GM21515 (cell line): Measurements from ENCODE around the gene APH1B.
"Not testable (repeated sequence)": the region's sequence is repeated elsewhere in the genome, so short reads cannot be mapped to it uniquely, and the experiment has no call there.

ENCODE experiments used
- ATAC-seq: cut with Tn5 transposase; IDR thresholded peaks from one replicate; pipeline ENCODE4 v1.9.1; 2021; ENCODE audit not compliant: unreplicated experiment

APH1B gene

DNA sequence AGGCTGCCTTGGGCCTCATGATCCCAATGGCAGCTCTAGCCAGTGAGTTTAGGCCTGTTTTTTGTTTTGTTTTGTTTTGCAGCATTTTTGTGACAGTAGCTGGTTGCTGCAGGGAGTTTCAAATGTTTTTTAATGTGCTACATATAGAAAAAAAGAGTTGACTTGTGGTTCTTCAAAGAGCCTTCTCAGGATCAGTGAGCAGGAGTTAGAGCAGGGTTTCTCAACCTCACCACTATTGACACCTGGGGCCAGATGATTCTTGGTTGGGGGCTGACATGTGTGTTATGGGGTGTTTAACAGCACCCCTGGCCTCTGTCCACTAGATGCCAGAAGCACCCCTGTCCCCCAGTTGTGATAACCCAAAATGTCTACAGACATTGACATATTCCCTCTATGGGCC is 17.9 kb downstream of the APH1B start:
- no peak for ATAC-seq

DNA sequence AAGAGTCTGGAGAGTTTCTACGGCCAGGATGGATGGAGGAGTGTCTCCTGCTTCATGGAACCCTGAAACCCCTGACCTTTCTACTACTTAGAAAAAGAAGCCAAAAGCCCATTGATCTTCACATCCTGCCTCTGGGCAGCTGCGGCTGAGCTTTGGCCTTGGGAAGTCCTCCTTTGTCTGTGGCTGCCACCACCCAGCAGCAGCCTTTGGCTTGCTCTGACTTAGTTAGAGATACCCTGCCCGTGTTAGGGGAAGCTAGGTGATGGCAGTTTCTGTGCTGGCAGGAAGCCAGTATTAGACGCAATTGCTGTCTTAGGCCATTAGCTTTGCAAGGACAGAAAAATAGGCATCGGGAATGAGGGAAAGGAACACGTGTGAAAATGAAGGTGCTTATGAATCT is 18.8 kb downstream of the APH1B start:
- no peak for ATAC-seq

DNA sequence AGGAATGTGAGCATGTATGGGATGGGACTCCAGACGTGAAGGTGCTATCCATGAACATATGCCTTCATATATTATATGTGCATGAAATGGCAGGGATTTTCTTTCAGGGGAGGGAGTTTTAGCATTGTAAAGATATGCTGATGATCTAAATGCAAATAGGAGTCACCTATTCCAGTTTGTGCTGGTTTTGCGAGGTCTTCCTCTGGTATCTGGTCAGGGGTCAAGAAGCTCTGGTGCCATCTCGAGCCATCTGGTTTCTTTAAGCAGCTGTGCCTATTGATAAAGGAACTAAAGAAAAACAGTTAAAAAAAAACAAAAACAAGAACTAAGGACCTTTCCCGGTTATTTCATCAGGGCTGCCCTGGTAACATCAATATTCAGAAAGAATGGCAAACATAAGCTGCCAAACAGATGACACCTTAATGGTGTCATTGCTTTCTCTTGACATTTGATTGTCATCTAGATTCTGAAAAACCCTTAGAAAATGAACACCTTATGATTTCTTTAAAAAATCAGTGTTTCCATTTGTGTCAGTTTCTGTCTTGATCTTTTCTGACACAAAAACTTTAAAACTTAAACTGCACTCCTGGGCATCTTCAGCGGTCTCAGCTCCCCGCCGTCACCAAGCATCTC is 22.7 kb downstream of the APH1B start:
- no peak for ATAC-seq

DNA sequence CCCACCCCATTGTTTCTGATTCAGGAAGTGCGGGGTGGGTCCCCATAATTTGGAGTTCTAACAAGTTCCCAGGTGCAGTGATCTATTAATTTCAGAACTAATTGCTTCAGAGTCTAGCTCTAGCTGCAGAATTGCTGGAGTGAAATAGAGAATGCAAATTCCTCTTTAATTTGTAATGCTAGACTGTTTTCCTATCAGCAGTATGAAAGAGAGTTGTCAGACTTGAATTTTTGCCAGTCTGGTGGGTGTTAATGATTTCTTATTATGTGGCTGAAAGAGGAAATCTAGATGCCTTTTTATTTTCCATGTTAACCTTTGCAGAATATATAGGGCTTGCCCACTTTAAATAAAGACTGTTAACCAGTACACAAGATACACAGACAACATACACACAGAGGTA is 23.7 kb downstream of the APH1B start:
- no peak for ATAC-seq

DNA sequence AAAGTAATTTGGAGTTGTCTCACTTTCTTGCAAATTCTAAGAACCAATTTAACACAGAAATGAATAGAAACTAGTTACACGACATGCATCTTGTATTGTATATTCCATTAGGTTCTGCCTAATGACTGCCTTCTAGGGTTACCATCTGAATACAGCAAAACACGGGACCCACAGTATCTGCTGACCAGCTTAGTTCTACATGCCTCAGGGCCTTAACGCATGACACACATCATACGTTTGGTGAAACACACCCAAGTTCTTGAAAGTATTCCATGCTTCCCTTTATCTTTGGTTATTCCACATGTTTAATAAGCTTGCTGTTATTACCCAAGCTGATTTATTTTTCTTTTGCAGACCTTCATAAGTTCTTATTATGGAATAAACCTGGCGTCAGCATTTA is 27.9 kb downstream of the APH1B start:
- ATAC-seq, result no peak

DNA sequence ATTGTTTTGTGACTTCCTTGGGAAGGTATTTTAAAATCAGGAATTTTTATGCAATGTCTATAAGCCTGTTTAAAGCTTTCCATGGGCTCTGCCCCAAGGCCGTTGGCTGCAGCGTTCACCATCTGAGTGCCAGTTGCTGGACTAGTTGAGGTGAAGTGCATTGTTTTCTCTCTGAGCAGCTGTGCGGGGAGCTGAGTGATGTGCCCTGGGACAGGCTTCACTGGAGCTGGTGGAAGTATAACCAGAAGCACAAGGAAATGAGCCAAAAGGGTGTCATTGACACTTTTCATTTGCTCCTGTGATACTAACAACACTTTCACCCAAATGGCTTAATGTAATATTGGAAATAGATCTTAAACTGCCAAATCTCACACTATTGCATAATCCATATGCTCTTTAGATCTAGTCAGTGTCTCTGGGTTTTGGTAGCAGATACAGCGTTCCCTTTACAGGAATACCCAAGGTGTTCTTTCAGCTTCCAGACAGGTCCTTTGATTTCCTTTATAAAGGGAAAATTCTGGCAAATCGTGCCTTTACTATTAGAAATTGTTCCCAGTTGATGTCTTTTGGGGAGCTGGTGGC is 29.2 kb downstream of the APH1B start:
- ATAC-seq, result no peak

DNA sequence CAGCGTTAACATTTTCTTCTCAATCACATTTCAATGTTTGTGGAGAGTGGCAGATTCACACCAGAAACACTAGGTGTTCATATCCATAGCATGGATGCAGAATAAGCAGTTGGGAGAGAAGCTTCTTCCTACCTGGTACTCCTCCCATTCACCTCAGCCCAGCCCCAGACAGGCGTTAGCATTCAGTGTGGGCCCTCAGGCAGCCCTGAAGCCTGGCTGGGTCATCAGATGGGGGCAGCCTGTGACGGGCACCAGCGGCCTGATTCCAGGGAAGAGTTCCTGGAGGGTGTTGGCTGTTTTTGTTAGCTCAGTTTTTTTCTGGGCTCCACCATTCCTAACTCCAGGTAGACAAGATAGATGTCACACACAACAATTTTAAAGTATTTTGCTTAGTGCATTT is 31.1 kb downstream of the APH1B start:
- ATAC-seq, result no peak

DNA sequence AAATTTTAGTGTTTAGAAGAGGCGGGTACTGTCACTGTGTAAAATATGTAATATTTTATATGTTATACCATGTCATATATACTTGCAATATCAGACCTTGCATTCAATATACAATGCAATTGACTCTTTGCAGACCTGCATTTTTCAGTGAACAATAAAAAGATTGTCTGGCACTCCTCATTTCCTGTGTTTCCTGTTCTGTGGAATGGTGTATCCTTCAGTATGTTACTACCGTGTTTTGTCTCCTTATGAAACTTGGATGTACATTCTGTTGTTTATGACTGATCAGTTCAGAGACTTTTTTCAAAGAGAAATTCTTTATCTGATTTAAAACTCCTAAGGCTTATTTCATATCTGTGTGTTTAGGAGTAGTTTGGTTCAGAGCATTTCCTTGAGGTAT is 31.5 kb downstream of the APH1B start:
- no peak for ATAC-seq

DNA sequence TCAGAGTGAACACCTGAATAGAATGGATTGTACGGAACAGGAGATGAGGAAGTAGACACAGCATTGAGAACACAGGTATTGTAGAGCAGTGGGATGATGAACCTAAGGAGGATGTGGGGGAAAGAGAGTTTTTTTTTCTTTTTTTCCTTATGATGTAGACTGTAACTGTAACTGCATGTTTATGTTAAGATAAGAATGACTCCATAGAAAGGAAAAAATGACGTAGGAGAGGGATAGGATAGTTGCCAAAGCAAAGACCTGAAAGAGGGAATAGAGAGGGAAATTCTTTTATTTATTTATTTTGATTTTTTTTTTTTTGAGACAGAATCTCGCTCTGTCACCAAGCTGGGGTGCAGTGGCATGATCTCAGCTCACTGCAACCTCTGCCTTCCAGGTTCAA is 33.2 kb downstream of the APH1B start:
- no peak for ATAC-seq

DNA sequence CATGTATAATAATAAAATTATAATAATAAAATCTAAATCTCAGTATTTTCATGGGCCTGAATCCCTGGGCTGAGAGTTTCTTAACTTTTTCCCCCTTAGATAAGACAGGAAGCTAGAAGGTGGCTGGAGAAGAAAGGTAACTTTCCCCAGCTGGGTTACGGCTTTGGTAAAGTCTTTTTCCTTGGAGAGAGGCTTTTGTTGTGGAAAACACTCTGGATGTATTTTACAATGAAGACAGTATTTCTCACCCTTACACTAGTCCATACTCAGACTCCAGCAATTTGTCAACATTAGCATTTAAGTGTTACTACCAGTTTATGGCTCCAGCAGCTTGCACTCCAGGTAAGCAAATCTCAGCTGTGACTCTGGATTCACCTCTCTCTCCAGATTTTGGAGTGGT is 34.9 kb downstream of the APH1B start:
- ATAC-seq, result no peak

DNA sequence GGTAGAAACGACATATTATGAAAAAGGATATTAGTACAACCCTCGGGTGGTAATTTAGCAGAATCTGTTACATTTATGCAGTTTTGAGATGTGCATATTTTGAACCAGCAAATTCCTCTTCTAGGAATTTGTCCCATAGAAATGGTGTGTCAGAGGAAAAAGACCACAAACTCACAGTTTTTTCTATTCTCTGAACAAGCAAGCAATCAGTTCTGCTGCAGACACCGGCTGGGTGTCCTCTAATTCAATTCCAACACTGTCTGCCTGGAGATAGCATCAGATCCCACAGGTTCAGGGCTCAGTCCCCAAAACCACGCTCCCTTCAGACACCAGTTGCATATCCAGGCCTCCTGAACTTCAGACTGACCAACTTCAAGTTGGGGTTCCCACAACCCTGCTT is 36.4 kb downstream of the APH1B start:
- ATAC-seq, result no peak

DNA sequence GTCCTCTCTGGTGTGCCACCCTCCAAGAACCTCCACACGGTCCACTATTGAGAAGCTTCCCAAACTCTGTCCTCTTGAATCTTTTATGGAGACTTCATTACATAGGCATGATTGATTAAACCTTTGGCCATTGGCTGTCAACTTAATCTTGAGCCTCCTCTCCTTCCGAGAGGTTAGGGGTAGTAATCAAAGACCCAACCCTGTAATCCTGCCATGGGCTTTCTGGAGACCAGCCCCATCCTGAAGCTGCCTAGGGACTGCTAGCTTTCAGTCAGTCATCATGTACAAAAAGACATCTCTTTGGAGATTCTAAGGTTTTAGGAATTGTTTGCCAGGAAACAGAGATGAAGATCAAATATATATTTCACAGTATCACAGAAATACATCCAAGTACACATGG is 37.0 kb downstream of the APH1B start:
- ATAC-seq, result no peak

DNA sequence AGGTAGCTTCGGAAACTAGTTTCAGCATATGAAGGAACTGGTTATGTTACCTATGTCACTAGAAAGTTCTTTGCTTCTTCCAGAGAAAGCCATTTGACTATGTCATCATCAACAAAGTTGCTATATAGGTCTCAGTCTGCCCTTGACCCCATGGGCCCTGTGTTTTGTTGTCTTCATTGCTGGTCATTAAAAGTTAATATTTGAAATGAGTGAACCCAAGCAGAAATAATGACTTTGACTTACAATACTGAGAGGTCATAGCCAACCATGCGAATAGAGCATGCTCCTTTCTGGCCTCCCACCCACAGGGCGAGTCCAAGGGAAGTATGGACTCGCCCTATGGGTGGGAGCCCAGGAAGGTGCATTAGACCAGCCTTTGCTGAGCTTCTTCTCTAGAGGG is 40.9 kb downstream of the APH1B start:
- ATAC-seq, result no peak

DNA sequence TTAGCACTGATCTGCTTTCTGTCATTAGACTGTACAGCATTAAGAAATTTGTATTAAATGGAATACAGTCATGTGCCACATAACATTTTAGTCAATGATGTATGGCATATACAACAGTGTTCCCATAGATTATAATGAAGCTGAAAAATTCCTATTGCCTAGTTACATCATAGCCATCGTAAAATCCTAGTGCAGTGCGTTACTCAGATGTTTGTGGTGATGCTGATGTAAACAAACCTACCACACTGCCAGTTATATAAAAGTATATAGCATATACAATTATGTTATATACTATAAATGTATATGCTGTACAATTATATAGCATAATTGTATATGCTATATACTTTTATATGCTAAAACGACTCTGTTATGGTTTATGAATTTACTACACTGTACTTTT is 41.7 kb downstream of the APH1B start:
- ATAC-seq, result no peak

DNA sequence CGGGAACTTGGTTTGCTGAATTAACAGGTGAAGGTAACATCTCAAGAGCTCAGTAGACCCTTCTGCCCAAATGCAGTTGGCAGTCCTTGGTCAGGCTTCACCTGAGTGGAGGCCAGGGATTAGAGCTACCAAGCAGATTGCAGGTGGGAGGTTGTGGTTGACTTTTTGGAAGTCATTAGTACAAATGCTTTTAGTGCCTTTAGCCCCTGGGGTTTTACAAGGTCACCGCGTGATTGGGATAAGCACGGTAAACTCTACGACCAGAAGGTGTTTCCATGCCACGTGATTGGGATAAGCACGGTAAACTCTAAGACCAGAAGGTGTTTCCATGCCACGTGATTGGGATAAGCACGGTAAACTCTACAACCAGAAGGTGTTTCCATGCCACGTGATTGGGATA is 43.0 kb downstream of the APH1B start:
- ATAC-seq, result not testable (repeated sequence)

DNA sequence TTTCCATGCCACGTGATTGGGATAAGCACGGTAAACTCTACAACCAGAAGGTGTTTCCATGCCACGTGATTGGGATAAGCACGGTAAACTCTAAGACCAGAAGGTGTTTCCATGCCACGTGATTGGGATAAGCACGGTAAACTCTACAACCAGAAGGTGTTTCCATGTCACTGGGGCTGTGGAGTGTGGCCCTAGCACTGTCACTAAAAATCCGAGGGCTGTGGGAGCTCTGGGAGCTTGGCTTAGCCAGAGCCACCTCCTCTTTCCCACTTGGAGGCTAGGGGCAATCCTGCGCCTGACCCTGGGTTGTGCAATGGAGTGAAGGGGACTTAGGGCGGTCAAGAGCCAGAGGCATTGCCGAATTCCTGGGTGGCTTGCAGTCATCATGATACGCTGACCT is 43.6 kb downstream of the APH1B start:
- not testable (repeated sequence) for ATAC-seq

DNA sequence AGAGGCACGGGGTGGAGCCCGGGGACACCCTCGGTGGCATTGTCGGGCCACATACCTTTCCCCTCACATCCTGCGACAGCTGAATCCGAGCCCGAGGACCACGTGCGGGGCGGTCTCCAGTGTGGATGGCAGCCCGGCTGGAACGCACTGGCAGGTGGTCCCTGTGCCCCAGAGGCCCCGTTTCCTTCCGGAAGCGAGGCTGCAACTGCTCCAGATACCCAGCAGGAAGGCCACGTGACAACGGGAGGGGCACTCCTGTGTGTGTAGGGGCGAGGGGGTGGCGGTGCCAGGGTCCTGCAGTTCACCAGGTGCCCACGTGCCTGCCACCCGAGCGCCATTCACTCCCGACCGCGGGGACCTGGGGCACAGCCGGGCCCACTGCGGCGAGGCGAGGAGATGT is 44.1 kb downstream of the APH1B start:
- ATAC-seq, result no peak

DNA sequence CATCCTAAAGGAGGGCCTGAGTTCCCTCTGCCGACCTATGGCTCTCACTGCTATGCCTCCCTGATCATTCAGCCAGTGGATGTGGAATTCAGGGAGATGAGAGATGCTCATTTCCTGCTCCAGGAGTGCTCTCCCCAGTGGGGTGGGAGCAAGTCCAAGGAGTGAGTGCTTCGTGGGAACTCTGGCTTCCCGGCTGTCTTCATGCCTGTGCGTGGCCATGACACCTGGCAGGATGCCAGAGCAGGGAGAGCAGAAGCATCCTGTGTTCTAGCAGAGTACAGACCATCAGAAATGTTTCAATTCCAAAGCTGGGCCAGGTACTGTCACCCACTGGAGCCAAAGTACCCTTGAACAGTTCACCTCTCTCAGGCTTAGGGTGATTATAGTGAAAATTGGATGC is 45.1 kb downstream of the APH1B start:
- ATAC-seq, result no peak

DNA sequence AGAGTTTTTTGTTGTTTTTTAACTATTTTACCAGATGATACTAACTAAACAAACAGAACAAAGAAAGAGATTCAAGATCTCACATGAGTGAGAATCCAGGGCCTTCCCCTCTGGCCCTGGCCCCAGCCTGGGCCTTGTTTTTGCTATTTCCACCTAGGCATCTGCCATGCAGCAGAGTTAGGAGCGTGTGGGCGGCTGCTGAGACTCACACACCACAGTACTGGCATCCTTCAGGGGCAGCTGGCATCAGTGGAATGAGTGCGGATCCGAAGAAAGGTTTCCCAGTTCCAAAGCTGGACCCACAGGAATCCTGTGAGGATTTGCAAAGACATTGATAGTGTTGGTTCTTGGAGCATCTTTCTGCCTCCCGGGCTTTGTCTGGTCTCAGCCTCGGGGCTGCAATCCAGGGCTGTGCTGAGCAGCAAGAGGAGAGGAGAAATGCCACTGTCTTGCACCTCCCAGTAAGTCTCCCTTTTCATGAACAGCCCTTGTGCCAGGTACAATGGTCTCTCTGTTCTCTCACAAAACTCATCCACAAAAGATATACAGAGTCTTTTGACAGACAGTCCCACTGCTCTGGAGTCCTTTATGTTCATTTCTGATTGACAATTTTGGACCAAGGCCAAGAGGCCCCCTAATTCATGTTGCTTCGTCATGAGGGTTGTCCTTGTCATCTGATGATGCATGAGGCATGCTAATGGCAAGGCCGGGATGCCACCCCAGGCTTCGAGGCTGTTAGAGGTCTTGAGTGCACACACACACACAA is 46.6 kb downstream of the APH1B start:
- ATAC-seq, result no peak

DNA sequence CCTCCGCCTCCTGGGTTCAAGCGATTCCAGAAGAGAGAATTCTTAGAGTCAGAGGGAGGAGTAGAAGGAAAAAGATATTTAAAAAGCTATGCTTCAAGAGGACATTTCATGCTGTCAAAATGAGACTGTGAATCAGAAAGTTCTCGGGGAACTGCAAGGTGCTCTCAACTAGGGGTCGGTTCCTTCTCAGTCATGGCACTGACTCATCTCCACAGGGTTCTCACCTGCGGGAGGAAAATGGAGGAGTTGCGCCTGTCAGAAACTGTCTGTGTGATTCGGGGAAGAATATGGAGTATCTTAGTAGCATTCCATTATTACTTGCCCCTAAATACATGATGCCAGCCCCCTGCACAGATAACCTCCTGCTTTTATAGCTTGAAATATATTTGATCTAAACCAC is 47.4 kb downstream of the APH1B start:
- no peak for ATAC-seq

DNA sequence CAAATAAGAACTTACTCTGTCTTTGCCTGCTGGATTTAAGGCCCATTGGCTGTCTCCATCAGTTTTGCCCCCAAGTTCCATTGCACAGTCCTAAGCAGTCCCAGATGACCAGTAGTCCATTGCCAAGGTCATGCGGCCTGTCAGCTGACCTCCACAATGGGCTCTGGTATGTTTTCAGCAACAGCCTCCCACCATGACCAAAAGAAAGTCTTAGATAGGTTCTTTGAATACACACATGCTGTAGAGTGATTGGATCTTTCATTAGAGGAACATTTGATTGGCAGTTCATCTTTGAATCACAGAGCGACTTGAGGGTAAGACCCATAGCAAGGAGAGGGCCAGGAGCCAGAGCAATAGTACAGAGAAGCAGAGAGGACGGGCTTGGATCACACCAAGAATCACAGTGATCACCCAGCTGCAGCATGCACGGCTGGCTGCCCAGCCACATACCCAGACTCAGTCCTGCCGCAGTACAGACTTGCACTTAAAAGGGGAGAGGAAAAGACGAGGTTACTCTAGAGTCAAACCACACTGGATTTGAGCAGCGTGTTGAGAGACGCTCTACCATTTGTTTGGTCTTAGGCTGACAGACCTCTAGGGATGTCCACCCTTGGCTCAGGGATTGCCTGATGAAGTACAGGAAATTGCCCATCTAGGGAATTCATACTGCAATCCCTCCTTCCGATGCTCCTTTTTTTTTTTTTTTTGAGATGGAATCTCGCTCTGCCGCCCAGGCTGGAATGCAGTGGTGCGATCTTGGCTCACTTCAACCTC is 50.4 kb downstream of the APH1B start:
- ATAC-seq, result no peak
